Measurements from ENCODE around the gene MOCOS. TPM values are rescaled to one million over a fixed set of nuclear protein-coding genes. Genes with fewer than 3 reads are reported as not detected.

MOCOS gene
- total and polyA plus RNA-seq, 2 of the 8 experiments (the other 6 are each of a cell fraction or from before 2014, with no cell fraction given): 4.7 to 5.8 TPM

DNA sequence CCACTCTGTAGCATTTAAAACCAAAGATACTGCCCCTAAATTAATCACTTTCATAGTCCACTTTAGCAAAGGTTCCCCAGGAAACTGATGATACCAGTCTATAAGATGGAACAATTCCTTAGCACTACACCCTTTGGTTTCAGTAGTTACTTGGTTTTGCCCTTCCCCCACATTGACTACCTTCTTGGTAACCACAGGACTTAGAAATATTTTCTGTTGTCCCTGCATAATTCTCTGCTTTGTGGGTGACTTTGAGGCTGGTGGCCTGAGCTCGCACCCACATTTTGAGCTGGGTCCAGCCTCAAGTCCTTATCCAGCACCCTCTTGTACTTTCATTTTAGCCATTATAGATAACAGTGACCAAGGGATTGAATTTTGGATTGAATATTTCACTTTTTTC is 34.5 kb upstream of the MOCOS start (continued):
- TF ChIP-seq, protein P1, sequence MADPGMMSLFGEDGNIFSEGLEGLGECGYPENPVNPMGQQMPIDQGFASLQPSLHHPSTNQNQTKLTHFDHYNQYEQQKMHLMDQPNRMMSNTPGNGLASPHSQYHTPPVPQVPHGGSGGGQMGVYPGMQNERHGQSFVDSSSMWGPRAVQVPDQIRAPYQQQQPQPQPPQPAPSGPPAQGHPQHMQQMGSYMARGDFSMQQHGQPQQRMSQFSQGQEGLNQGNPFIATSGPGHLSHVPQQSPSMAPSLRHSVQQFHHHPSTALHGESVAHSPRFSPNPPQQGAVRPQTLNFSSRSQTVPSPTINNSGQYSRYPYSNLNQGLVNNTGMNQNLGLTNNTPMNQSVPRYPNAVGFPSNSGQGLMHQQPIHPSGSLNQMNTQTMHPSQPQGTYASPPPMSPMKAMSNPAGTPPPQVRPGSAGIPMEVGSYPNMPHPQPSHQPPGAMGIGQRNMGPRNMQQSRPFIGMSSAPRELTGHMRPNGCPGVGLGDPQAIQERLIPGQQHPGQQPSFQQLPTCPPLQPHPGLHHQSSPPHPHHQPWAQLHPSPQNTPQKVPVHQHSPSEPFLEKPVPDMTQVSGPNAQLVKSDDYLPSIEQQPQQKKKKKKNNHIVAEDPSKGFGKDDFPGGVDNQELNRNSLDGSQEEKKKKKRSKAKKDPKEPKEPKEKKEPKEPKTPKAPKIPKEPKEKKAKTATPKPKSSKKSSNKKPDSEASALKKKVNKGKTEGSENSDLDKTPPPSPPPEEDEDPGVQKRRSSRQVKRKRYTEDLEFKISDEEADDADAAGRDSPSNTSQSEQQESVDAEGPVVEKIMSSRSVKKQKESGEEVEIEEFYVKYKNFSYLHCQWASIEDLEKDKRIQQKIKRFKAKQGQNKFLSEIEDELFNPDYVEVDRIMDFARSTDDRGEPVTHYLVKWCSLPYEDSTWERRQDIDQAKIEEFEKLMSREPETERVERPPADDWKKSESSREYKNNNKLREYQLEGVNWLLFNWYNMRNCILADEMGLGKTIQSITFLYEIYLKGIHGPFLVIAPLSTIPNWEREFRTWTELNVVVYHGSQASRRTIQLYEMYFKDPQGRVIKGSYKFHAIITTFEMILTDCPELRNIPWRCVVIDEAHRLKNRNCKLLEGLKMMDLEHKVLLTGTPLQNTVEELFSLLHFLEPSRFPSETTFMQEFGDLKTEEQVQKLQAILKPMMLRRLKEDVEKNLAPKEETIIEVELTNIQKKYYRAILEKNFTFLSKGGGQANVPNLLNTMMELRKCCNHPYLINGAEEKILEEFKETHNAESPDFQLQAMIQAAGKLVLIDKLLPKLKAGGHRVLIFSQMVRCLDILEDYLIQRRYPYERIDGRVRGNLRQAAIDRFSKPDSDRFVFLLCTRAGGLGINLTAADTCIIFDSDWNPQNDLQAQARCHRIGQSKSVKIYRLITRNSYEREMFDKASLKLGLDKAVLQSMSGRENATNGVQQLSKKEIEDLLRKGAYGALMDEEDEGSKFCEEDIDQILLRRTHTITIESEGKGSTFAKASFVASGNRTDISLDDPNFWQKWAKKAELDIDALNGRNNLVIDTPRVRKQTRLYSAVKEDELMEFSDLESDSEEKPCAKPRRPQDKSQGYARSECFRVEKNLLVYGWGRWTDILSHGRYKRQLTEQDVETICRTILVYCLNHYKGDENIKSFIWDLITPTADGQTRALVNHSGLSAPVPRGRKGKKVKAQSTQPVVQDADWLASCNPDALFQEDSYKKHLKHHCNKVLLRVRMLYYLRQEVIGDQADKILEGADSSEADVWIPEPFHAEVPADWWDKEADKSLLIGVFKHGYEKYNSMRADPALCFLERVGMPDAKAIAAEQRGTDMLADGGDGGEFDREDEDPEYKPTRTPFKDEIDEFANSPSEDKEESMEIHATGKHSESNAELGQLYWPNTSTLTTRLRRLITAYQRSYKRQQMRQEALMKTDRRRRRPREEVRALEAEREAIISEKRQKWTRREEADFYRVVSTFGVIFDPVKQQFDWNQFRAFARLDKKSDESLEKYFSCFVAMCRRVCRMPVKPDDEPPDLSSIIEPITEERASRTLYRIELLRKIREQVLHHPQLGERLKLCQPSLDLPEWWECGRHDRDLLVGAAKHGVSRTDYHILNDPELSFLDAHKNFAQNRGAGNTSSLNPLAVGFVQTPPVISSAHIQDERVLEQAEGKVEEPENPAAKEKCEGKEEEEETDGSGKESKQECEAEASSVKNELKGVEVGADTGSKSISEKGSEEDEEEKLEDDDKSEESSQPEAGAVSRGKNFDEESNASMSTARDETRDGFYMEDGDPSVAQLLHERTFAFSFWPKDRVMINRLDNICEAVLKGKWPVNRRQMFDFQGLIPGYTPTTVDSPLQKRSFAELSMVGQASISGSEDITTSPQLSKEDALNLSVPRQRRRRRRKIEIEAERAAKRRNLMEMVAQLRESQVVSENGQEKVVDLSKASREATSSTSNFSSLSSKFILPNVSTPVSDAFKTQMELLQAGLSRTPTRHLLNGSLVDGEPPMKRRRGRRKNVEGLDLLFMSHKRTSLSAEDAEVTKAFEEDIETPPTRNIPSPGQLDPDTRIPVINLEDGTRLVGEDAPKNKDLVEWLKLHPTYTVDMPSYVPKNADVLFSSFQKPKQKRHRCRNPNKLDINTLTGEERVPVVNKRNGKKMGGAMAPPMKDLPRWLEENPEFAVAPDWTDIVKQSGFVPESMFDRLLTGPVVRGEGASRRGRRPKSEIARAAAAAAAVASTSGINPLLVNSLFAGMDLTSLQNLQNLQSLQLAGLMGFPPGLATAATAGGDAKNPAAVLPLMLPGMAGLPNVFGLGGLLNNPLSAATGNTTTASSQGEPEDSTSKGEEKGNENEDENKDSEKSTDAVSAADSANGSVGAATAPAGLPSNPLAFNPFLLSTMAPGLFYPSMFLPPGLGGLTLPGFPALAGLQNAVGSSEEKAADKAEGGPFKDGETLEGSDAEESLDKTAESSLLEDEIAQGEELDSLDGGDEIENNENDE (IDR thresholded peaks at IDR 0.05; ENCODE audit: insufficient replicate concordance, low read length): no peak
- TF ChIP-seq HDAC6 (IDR thresholded peaks at IDR 0.05; ENCODE audit: low read depth, low read length) (no peak), TEAD4 (IDR thresholded peaks at IDR 0.05; ENCODE audit: low read depth, low read length) (no peak), POU5F1 (IDR thresholded peaks at IDR 0.05; ENCODE audit: low read depth, low read length) (no peak), SIRT6 (IDR thresholded peaks at IDR 0.05; ENCODE audit: low read length) (no peak), SAP30 (IDR thresholded peaks at IDR 0.05; ENCODE audit: insufficient read depth, insufficient replicate concordance, low read length) (no peak)
- TF ChIP-seq, protein P2, sequence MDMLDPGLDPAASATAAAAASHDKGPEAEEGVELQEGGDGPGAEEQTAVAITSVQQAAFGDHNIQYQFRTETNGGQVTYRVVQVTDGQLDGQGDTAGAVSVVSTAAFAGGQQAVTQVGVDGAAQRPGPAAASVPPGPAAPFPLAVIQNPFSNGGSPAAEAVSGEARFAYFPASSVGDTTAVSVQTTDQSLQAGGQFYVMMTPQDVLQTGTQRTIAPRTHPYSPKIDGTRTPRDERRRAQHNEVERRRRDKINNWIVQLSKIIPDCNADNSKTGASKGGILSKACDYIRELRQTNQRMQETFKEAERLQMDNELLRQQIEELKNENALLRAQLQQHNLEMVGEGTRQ (IDR thresholded peaks at IDR 0.05; ENCODE audit: low read length): no peak

Data from H1 (cell line).